ENCODE results near the gene EIF4E2.

GRCh38 chr2:232506709-232507108, 43.8 kb upstream of the EIF4E2 start:
- no peak for TF ChIP-seq GATA2 (IDR thresholded peaks at IDR 0.05; ENCODE audit: low read depth, low read length)
- no peak for TF ChIP-seq GATA3 (IDR thresholded peaks at IDR 0.05; ENCODE audit: low read depth, low read length)
